Activated CD4-positive, alpha-beta T cell treated with anti-CD3 and anti-CD28 coated beads, Interleukin-2, amount 10 ng/mL, durations not matched to agents 7 days and 5 days (primary cell): ENCODE data around the gene MACROD1. TPM values are rescaled to one million over a fixed set of nuclear protein-coding genes. Genes with fewer than 3 reads are reported as not detected.

Experiments used
- CTCF ChIA-PET: fragments of 350-600 bp; sonication (Branson Sonifier 250); formaldehyde crosslinking; loops from one replicate; lab custom pipeline; 2021; ENCODE audit warnings: antibody characterized with exemption; lab: Charles Lee
- POLR2A ChIA-PET: fragments of 350-600 bp; sonication (Branson Sonifier 250); formaldehyde crosslinking; loops from one replicate; lab custom pipeline; 2021; ENCODE audit warnings: antibody characterized with exemption; lab: Charles Lee
- DNase-seq: peaks from one replicate; pipeline ENCODE4 v3.0.0-alpha.2; 2020
- H3K27ac Mint-ChIP-seq: one replicate; pipeline ENCODE4 v1.8.0; 2021; ENCODE audit warnings: mild to moderate bottlenecking, moderate library complexity, mixed read lengths
- H3K27me3 Mint-ChIP-seq: one replicate; pipeline ENCODE4 v1.8.0; 2021; ENCODE audit warnings: mixed read lengths
- H3K36me3 Mint-ChIP-seq: one replicate; pipeline ENCODE4 v1.8.0; 2021; ENCODE audit warnings: low read depth, mixed read lengths
- H3K4me1 Mint-ChIP-seq: one replicate; pipeline ENCODE4 v1.8.0; 2021; ENCODE audit warnings: mixed read lengths
- H3K4me3 Mint-ChIP-seq: one replicate; pipeline ENCODE4 v1.8.0; 2021; ENCODE audit warnings: mild to moderate bottlenecking, moderate library complexity, mixed read lengths
- H3K9me3 Mint-ChIP-seq: one replicate; pipeline ENCODE4 v1.8.0; 2021; ENCODE audit warnings: mixed read lengths
- total RNA-seq, 2 experiments: library from RNA; stranded (reverse); gene quantifications; one replicate each; pipeline ENCODE4 v1.2.3, GENCODE V29; 2021

The MACROD1 gene
- total RNA-seq, 2 experiments from 2014 or later: 9.2 to 11.6 TPM

- no peak overlapping the region for H3K27ac Mint-ChIP-seq
- ChIA-PET POLR2A (no interaction called here), CTCF (interaction anchor here (0.7 to 1.4 kb wide), 2 partner anchors 11 to 99 kb away, joined by 3 read pairs; no protein-coding TSS in a partner anchor)
- H3K27me3 Mint-ChIP-seq: no peaks in the 10 kb centered on the region
- no peaks in the 10 kb centered on the region for H3K9me3 Mint-ChIP-seq
- no peaks in the 10 kb centered on the region for H3K36me3 Mint-ChIP-seq
- no peak for DNase-seq
- H3K4me3 Mint-ChIP-seq: no peak overlapping the region
- no peaks in the 10 kb centered on the region for H3K4me1 Mint-ChIP-seq
These were observed 34.2 kb downstream of the MACROD1 start for GRCh38 chr11:64131683-64132190.

GRCh38 chr11:64130618-64131017 is 35.3 kb downstream of the MACROD1 start:
- no peak overlapping the region for H3K4me3 Mint-ChIP-seq
- no peak for DNase-seq
- ChIA-PET CTCF (interaction anchor here (1.4 kb wide), 1 partner anchor 9 kb away, joined by 3 read pairs; no protein-coding TSS in a partner anchor), POLR2A (no interaction called here)
- no peaks in the 10 kb centered on the region for H3K9me3 Mint-ChIP-seq
- H3K4me1 Mint-ChIP-seq: peaks cover 6% of the 10 kb centered on the region
- no peak overlapping the region for H3K27ac Mint-ChIP-seq
- H3K36me3 Mint-ChIP-seq: no peaks in the 10 kb centered on the region
- H3K27me3 Mint-ChIP-seq: no peaks in the 10 kb centered on the region

- no peak overlapping the region for H3K4me3 Mint-ChIP-seq
- DNase-seq: no peak
- no peak overlapping the region for H3K27ac Mint-ChIP-seq
- peaks cover 3% of the 10 kb centered on the region for H3K27me3 Mint-ChIP-seq
- ChIA-PET POLR2A (no interaction called here), CTCF (no interaction called here)
- H3K9me3 Mint-ChIP-seq: no peaks in the 10 kb centered on the region
- H3K4me1 Mint-ChIP-seq: peaks cover 14% of the 10 kb centered on the region
- H3K36me3 Mint-ChIP-seq: no peaks in the 10 kb centered on the region
These were observed 36.5 kb downstream of the MACROD1 start for GRCh38 chr11:64129403-64129802.

GRCh38 chr11:64128255-64129006 is 37.5 kb downstream of the MACROD1 start:
- H3K9me3 Mint-ChIP-seq: no peaks in the 10 kb centered on the region
- H3K4me1 Mint-ChIP-seq: peaks cover 14% of the 10 kb centered on the region
- POLR2A ChIA-PET: no interaction called here

GRCh38 chr11:64127267-64128072 is 38.4 kb downstream of the MACROD1 start:
- H3K36me3 Mint-ChIP-seq: no peaks in the 10 kb centered on the region
- POLR2A ChIA-PET: no interaction called here
- CTCF ChIA-PET: no interaction called here

More at GRCh38 chr11:64128255-64129006, 37.5 kb downstream of the MACROD1 start:
- CTCF ChIA-PET: no interaction called here
- no peak overlapping the region for H3K4me3 Mint-ChIP-seq
- peaks cover 3% of the 10 kb centered on the region for H3K27me3 Mint-ChIP-seq
- H3K27ac Mint-ChIP-seq: no peak overlapping the region
- no peaks in the 10 kb centered on the region for H3K36me3 Mint-ChIP-seq
- DNase-seq: no peak

GRCh38 chr11:64126796-64127195 is 39.1 kb downstream of the MACROD1 start:
- H3K27ac Mint-ChIP-seq: no peak overlapping the region
- ChIA-PET CTCF (no interaction called here), POLR2A (no interaction called here)
- H3K4me3 Mint-ChIP-seq: no peak overlapping the region
- no peaks in the 10 kb centered on the region for H3K36me3 Mint-ChIP-seq
- H3K27me3 Mint-ChIP-seq: peaks cover 3% of the 10 kb centered on the region
- DNase-seq: no peak
- no peaks in the 10 kb centered on the region for H3K9me3 Mint-ChIP-seq
- peaks cover 14% of the 10 kb centered on the region for H3K4me1 Mint-ChIP-seq

More at GRCh38 chr11:64127267-64128072, 38.4 kb downstream of the MACROD1 start:
- Mint-ChIP-seq H3K9me3 (no peaks in the 10 kb centered on the region), H3K4me1 (peaks cover 14% of the 10 kb centered on the region), H3K27me3 (peaks cover 3% of the 10 kb centered on the region), H3K4me3 (no peak overlapping the region), H3K27ac (no peak overlapping the region)
- no peak for DNase-seq

- CTCF ChIA-PET: no interaction called here
- POLR2A ChIA-PET: no interaction called here
These were observed 39.5 kb downstream of the MACROD1 start for GRCh38 chr11:64126371-64126770.

GRCh38 chr11:64125676-64126075 is 40.2 kb downstream of the MACROD1 start:
- H3K27ac Mint-ChIP-seq: no peak overlapping the region
- no peak overlapping the region for H3K4me3 Mint-ChIP-seq
- POLR2A ChIA-PET: no interaction called here
- DNase-seq: no peak
- H3K4me1 Mint-ChIP-seq: peaks cover 14% of the 10 kb centered on the region
- no peaks in the 10 kb centered on the region for H3K36me3 Mint-ChIP-seq
- H3K27me3 Mint-ChIP-seq: peaks cover 3% of the 10 kb centered on the region
- CTCF ChIA-PET: no interaction called here
- no peaks in the 10 kb centered on the region for H3K9me3 Mint-ChIP-seq

More at GRCh38 chr11:64126371-64126770, 39.5 kb downstream of the MACROD1 start:
- no peak for DNase-seq
- Mint-ChIP-seq H3K27ac (no peak overlapping the region), H3K4me1 (peaks cover 14% of the 10 kb centered on the region), H3K27me3 (peaks cover 3% of the 10 kb centered on the region), H3K9me3 (no peaks in the 10 kb centered on the region), H3K36me3 (no peaks in the 10 kb centered on the region), H3K4me3 (no peak overlapping the region)

- H3K27ac Mint-ChIP-seq: no peak overlapping the region
- no peaks in the 10 kb centered on the region for H3K9me3 Mint-ChIP-seq
- H3K4me3 Mint-ChIP-seq: no peak overlapping the region
- peaks cover 3% of the 10 kb centered on the region for H3K27me3 Mint-ChIP-seq
- POLR2A ChIA-PET: no interaction called here
- DNase-seq: no peak
- H3K36me3 Mint-ChIP-seq: no peaks in the 10 kb centered on the region
- CTCF ChIA-PET: interaction anchor here (0.6 kb wide), 1 partner anchor 32 kb away, joined by 3 read pairs; no protein-coding TSS in a partner anchor
- peaks cover 14% of the 10 kb centered on the region for H3K4me1 Mint-ChIP-seq
These were observed 41.8 kb downstream of the MACROD1 start for GRCh38 chr11:64124147-64124546.

GRCh38 chr11:64123679-64124078 is 42.2 kb downstream of the MACROD1 start:
- no peak for DNase-seq
- CTCF ChIA-PET: no interaction called here
- Mint-ChIP-seq H3K4me1 (peaks cover 14% of the 10 kb centered on the region), H3K27ac (no peak overlapping the region), H3K36me3 (no peaks in the 10 kb centered on the region), H3K27me3 (peaks cover 3% of the 10 kb centered on the region), H3K4me3 (no peak overlapping the region), H3K9me3 (no peaks in the 10 kb centered on the region)
- POLR2A ChIA-PET: no interaction called here

GRCh38 chr11:64122411-64123410 is 43.2 kb downstream of the MACROD1 start:
- Mint-ChIP-seq H3K27ac (no peak overlapping the region), H3K36me3 (no peaks in the 10 kb centered on the region), H3K4me3 (no peak overlapping the region), H3K4me1 (peaks cover 14% of the 10 kb centered on the region), H3K27me3 (peaks cover 3% of the 10 kb centered on the region), H3K9me3 (no peaks in the 10 kb centered on the region)
- ChIA-PET POLR2A (no interaction called here), CTCF (no interaction called here)
- no peak for DNase-seq
